ENCODE data around the gene ATP9A.
"Not testable (repeated sequence)": the region's sequence is repeated elsewhere in the genome, so short reads cannot be mapped to it uniquely, and the experiment has no call there.

ATP9A gene

GRCh38 chr20:51791626-51792025 is 23.4 kb upstream of the ATP9A start:
- WGBS, 2 experiments (ENCODE audit: insufficient coverage in 2 of 2): 98% methylated on average over 13 of the region's 13 CpGs
- H3K9me3 ChIP-seq (ENCODE audit: control insufficient read depth, low read length): no peaks in the 10 kb centered on the region
- H3K36me3 ChIP-seq (ENCODE audit: control insufficient read depth, insufficient read depth, low read length): peaks cover 93% of the 10 kb centered on the region
- H3K27ac ChIP-seq (ENCODE audit: low read depth, low read length, severe bottlenecking): no peak overlapping the region
- peaks cover 11% of the 10 kb centered on the region for H3K4me1 ChIP-seq (ENCODE audit: control insufficient read depth, insufficient read depth, low read length, poor library complexity, severe bottlenecking)
- no peak overlapping the region for H3K4me3 ChIP-seq (ENCODE audit: extremely low read depth, insufficient read depth, low read length, poor library complexity, severe bottlenecking)

GRCh38 chr20:51790256-51790655 is 22.1 kb upstream of the ATP9A start:
- no peaks in the 10 kb centered on the region for H3K9me3 ChIP-seq (ENCODE audit: control insufficient read depth, low read length)
- no peaks in the 10 kb centered on the region for H3K4me1 ChIP-seq (ENCODE audit: control insufficient read depth, insufficient read depth, low read length, poor library complexity, severe bottlenecking)
- no peak overlapping the region for H3K27ac ChIP-seq (ENCODE audit: low read depth, low read length, severe bottlenecking)
- 96 to 98% methylated on average over 17 of the region's 17 CpGs for WGBS, 2 experiments (ENCODE audit: insufficient coverage in 2 of 2)
- H3K4me3 ChIP-seq (ENCODE audit: extremely low read depth, insufficient read depth, low read length, poor library complexity, severe bottlenecking): no peak overlapping the region
- H3K36me3 ChIP-seq (ENCODE audit: control insufficient read depth, insufficient read depth, low read length): peaks cover 95% of the 10 kb centered on the region

DNA sequence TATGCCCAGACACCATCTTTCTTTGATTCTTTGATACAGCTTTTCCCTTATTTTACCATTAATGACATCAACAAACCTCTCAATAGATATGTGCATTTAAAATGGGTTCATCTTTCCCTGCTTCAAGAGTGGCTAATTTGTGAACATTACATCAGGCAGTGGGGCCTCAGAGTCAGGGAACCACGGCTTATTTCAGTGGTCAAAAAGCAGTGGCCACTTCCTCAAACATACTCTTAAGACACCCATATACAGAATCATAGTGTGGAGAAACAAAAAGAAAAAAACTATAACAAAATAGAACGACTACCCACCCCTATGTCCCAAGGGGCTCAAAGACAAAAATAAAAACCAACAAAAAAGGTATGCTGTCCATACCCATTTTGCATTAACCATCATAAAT is 21.2 kb upstream of the ATP9A start:
- Histone ChIP-seq H3K36me3 (ENCODE audit: control insufficient read depth, insufficient read depth, low read length) (peaks cover 95% of the 10 kb centered on the region), H3K27ac (ENCODE audit: low read depth, low read length, severe bottlenecking) (no peak overlapping the region), H3K9me3 (ENCODE audit: control insufficient read depth, low read length) (no peaks in the 10 kb centered on the region), H3K4me1 (ENCODE audit: control insufficient read depth, insufficient read depth, low read length, poor library complexity, severe bottlenecking) (no peaks in the 10 kb centered on the region), H3K4me3 (ENCODE audit: extremely low read depth, insufficient read depth, low read length, poor library complexity, severe bottlenecking) (no peak overlapping the region)
- 88 to 100% methylated on average over 1 of the region's 2 CpGs for WGBS, 2 experiments (ENCODE audit: insufficient coverage in 2 of 2)

DNA sequence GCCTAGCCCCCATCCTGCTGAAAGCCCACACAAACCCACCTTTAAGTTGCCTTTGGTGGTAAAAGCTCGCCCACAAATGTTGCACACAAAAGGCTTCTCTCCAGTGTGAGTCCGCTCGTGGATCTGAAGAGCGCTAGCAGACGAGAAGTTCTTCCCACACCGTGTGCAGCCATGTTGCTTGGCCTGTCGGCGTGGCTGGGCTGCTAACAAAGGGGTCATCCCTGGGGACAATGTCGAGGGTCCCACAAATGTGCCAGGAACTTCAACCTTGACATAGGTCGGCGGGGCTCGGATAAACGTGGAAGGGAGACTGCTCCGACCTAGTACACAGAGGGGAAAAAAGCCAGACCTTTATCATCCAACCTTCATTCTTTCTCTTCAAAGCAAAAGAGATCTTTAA is 20.6 kb upstream of the ATP9A start:
- WGBS, 2 experiments (ENCODE audit: insufficient coverage in 2 of 2): 90 to 98% methylated on average over 11 to 12 of the region's 14 CpGs
- Histone ChIP-seq H3K9me3 (ENCODE audit: control insufficient read depth, low read length) (no peaks in the 10 kb centered on the region), H3K4me1 (ENCODE audit: control insufficient read depth, insufficient read depth, low read length, poor library complexity, severe bottlenecking) (no peaks in the 10 kb centered on the region), H3K27ac (ENCODE audit: low read depth, low read length, severe bottlenecking) (no peak overlapping the region), H3K4me3 (ENCODE audit: extremely low read depth, insufficient read depth, low read length, poor library complexity, severe bottlenecking) (no peak overlapping the region), H3K36me3 (ENCODE audit: control insufficient read depth, insufficient read depth, low read length) (peaks cover 97% of the 10 kb centered on the region)

- Histone ChIP-seq H3K4me3 (ENCODE audit: extremely low read depth, insufficient read depth, low read length, poor library complexity, severe bottlenecking) (no peak overlapping the region), H3K36me3 (ENCODE audit: control insufficient read depth, insufficient read depth, low read length) (peaks cover 98% of the 10 kb centered on the region), H3K4me1 (ENCODE audit: control insufficient read depth, insufficient read depth, low read length, poor library complexity, severe bottlenecking) (no peaks in the 10 kb centered on the region), H3K27ac (ENCODE audit: low read depth, low read length, severe bottlenecking) (no peak overlapping the region), H3K9me3 (ENCODE audit: control insufficient read depth, low read length) (peaks cover 16% of the 10 kb centered on the region)
- WGBS, 2 experiments (ENCODE audit: insufficient coverage in 2 of 2): 97% methylated on average over 11 to 13 of the region's 15 CpGs
Measured at GRCh38 chr20:51784299-51784698, 16.1 kb upstream of the ATP9A start.

DNA sequence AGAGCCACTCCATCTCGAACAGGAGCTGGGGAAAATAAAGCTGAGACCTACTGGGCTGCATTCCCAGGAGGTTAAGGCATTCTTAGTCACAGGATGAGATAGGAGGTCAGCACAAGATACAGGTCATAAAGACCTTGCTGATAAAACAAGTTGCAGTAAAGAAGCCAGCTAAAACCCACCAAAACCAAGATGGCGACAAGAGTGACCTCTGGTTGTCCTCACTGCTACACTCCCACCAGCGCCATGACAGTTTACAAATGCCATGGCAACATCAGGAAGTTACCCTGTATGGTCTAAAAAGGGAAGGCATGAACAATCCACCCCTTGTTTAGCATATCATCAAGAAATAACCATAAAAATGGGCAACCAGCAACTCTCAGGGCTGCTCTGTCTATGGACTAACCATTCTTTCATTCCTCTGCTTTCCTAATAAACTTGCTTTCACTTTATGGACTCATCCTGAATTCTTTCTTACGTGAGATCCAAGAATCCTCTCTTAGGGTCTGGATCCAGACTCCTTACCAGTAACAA is 10.1 kb upstream of the ATP9A start:
- Histone ChIP-seq H3K9me3 (ENCODE audit: control insufficient read depth, low read length) (peaks cover 25% of the 10 kb centered on the region), H3K36me3 (ENCODE audit: control insufficient read depth, insufficient read depth, low read length) (peaks cover 57% of the 10 kb centered on the region)
- H3K4me1 ChIP-seq (ENCODE audit: control insufficient read depth, insufficient read depth, low read length, poor library complexity, severe bottlenecking); H3K27ac ChIP-seq (ENCODE audit: low read depth, low read length, severe bottlenecking); H3K4me3 ChIP-seq (ENCODE audit: extremely low read depth, insufficient read depth, low read length, poor library complexity, severe bottlenecking): not testable (repeated sequence)
- 93% methylated on average over 2 of the region's 4 CpGs; no CpG with 5 or more reads in 1 of the 2 experiments for WGBS, 2 experiments (ENCODE audit: insufficient coverage in 2 of 2)

- Histone ChIP-seq H3K4me1 (ENCODE audit: control insufficient read depth, insufficient read depth, low read length, poor library complexity, severe bottlenecking) (no peaks in the 10 kb centered on the region), H3K27ac (ENCODE audit: low read depth, low read length, severe bottlenecking) (no peak overlapping the region), H3K36me3 (ENCODE audit: control insufficient read depth, insufficient read depth, low read length) (peaks cover 35% of the 10 kb centered on the region), H3K9me3 (ENCODE audit: control insufficient read depth, low read length) (peaks cover 16% of the 10 kb centered on the region), H3K4me3 (ENCODE audit: extremely low read depth, insufficient read depth, low read length, poor library complexity, severe bottlenecking) (no peak overlapping the region)
- no CpG with 5 or more reads among the region's 1 CpG for WGBS, 2 experiments (ENCODE audit: insufficient coverage in 2 of 2)
Measured at GRCh38 chr20:51775241-51775640, 7.1 kb upstream of the ATP9A start.

DNA sequence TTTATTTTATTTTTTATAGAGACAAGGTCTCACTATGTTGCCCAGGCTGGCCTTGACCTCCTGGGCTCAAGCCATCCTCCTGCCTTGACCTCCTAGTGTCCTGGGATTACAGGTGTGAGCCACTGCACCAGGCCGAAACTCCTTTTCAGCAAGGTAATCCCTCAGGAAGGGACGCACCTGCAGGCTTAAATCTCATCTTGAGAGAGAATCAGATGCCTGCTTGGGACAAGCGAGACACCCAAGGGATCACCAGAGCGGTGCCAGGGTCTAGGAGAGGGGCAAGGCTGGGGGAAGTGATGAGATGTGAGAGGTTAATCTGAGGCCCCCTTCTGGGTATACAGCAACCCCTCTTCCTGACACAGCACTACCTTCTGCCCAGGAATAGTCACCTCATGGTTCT is 4.0 kb upstream of the ATP9A start:
- H3K4me3 ChIP-seq (ENCODE audit: extremely low read depth, insufficient read depth, low read length, poor library complexity, severe bottlenecking): no peak overlapping the region
- H3K9me3 ChIP-seq (ENCODE audit: control insufficient read depth, low read length): no peaks in the 10 kb centered on the region
- H3K4me1 ChIP-seq (ENCODE audit: control insufficient read depth, insufficient read depth, low read length, poor library complexity, severe bottlenecking): no peaks in the 10 kb centered on the region
- peaks cover 21% of the 10 kb centered on the region for H3K36me3 ChIP-seq (ENCODE audit: control insufficient read depth, insufficient read depth, low read length)
- H3K27ac ChIP-seq (ENCODE audit: low read depth, low read length, severe bottlenecking): no peak overlapping the region
- WGBS, 2 experiments (ENCODE audit: insufficient coverage in 2 of 2): 87 to 90% methylated on average over 2 to 4 of the region's 4 CpGs

GRCh38 chr20:51769976-51770615 is 1.9 kb upstream of the ATP9A start:
- Histone ChIP-seq H3K27ac (ENCODE audit: low read depth, low read length, severe bottlenecking) (no peak overlapping the region), H3K4me1 (ENCODE audit: control insufficient read depth, insufficient read depth, low read length, poor library complexity, severe bottlenecking) (no peaks in the 10 kb centered on the region), H3K9me3 (ENCODE audit: control insufficient read depth, low read length) (no peaks in the 10 kb centered on the region), H3K4me3 (ENCODE audit: extremely low read depth, insufficient read depth, low read length, poor library complexity, severe bottlenecking) (no peak overlapping the region), H3K36me3 (ENCODE audit: control insufficient read depth, insufficient read depth, low read length) (peaks cover 11% of the 10 kb centered on the region)
- WGBS, 2 experiments (ENCODE audit: insufficient coverage in 2 of 2): 95% methylated on average over 5 to 7 of the region's 9 CpGs

- H3K4me3 ChIP-seq (ENCODE audit: extremely low read depth, insufficient read depth, low read length, poor library complexity, severe bottlenecking): no peak overlapping the region
- 81 to 88% methylated on average over 9 to 10 of the region's 16 CpGs for WGBS, 2 experiments (ENCODE audit: insufficient coverage in 2 of 2)
- H3K9me3 ChIP-seq (ENCODE audit: control insufficient read depth, low read length): no peaks in the 10 kb centered on the region
- H3K27ac ChIP-seq (ENCODE audit: low read depth, low read length, severe bottlenecking): no peak overlapping the region
- no peaks in the 10 kb centered on the region for H3K4me1 ChIP-seq (ENCODE audit: control insufficient read depth, insufficient read depth, low read length, poor library complexity, severe bottlenecking)
- peaks cover 11% of the 10 kb centered on the region for H3K36me3 ChIP-seq (ENCODE audit: control insufficient read depth, insufficient read depth, low read length)
Measured at GRCh38 chr20:51768759-51769517, 748 bp upstream of the ATP9A start.
